ENCODE data around the gene ZFYVE27.

Gene ZFYVE27

DNA sequence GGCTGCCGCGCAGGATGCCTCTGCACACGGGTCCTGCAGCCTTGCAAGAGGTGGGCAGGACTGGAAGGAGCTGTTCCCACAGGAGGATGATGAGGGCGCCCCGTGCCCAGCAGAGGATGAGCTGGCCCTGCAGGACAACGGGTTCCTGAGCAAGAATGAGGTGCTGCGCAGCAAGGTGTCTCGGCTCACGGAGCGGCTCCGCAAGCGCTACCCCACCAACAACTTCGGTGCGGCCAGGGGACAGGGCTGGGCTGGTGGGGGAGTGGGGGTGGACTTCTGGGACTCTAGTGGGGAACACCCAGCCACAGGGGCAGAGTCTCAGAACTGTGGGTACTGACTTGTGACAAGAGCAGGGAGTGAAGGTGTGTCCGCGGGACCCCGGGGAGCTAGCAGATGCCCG lies 16.0 kb downstream of the ZFYVE27 start:
- no peaks in the 10 kb centered on the region for H3K4me1 ChIP-seq (ENCODE audit: control insufficient read depth, insufficient read depth, low read length, unreplicated experiment)
- H3K27me3 ChIP-seq (ENCODE audit: insufficient read depth, low read length) = no peaks in the 10 kb centered on the region
- no peak overlapping the region for H2AFZ ChIP-seq (ENCODE audit: low read length, unreplicated experiment)
- H3K27ac ChIP-seq (ENCODE audit: low read depth, low read length) = no peak overlapping the region
- H3K36me3 ChIP-seq (ENCODE audit: insufficient read depth, low read length) = peaks cover 27% of the 10 kb centered on the region; the same call in 1 of the 2 replicates
- H3K4me3 ChIP-seq (ENCODE audit: low read depth, low read length) = no peak overlapping the region
- H3K79me2 ChIP-seq (ENCODE audit: control insufficient read depth, insufficient read depth, low read length, unreplicated experiment) = no peaks in the 10 kb centered on the region

GRCh38 chr10:97754726-97755125 lies 17.8 kb downstream of the ZFYVE27 start:
- no peak overlapping the region for H3K4me3 ChIP-seq (ENCODE audit: low read depth, low read length)
- no peaks in the 10 kb centered on the region for H3K79me2 ChIP-seq (ENCODE audit: control insufficient read depth, insufficient read depth, low read length, unreplicated experiment)
- peaks cover 17% of the 10 kb centered on the region; the same call in 1 of the 2 replicates for H3K36me3 ChIP-seq (ENCODE audit: insufficient read depth, low read length)
- H3K27me3 ChIP-seq (ENCODE audit: insufficient read depth, low read length) = no peaks in the 10 kb centered on the region
- no peak overlapping the region for H3K27ac ChIP-seq (ENCODE audit: low read depth, low read length)
- H3K4me1 ChIP-seq (ENCODE audit: control insufficient read depth, insufficient read depth, low read length, unreplicated experiment) = no peaks in the 10 kb centered on the region
- H2AFZ ChIP-seq (ENCODE audit: low read length, unreplicated experiment) = no peak overlapping the region

DNA sequence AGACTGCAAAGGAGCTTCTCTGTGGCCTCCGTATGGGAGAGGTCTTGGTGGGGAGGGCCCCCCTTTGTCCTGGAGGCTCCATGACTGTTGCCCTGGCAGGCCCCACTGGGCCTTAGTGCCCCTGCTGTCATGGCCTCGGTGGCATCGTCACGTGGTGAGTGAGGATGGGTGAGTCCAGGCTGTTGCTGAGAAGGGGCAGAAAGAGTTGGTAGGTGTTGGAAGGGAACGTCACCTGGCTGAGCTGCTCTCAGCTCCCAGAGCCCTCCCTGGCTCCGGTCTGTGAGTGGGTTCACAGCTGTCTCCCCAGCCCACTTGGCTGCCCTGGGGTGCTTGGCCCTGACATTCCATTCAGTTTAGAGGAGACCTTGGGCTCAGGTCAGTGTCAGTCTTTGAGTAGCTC lies 18.8 kb downstream of the ZFYVE27 start:
- Histone ChIP-seq H3K27ac (ENCODE audit: low read depth, low read length) (no peak overlapping the region), H3K4me3 (ENCODE audit: low read depth, low read length) (no peak overlapping the region), H3K36me3 (ENCODE audit: insufficient read depth, low read length) (peaks cover 17% of the 10 kb centered on the region; the same call in 1 of the 2 replicates), H3K27me3 (ENCODE audit: insufficient read depth, low read length) (no peaks in the 10 kb centered on the region), H3K79me2 (ENCODE audit: control insufficient read depth, insufficient read depth, low read length, unreplicated experiment) (no peaks in the 10 kb centered on the region), H3K4me1 (ENCODE audit: control insufficient read depth, insufficient read depth, low read length, unreplicated experiment) (no peaks in the 10 kb centered on the region), H2AFZ (ENCODE audit: low read length, unreplicated experiment) (no peak overlapping the region)

DNA sequence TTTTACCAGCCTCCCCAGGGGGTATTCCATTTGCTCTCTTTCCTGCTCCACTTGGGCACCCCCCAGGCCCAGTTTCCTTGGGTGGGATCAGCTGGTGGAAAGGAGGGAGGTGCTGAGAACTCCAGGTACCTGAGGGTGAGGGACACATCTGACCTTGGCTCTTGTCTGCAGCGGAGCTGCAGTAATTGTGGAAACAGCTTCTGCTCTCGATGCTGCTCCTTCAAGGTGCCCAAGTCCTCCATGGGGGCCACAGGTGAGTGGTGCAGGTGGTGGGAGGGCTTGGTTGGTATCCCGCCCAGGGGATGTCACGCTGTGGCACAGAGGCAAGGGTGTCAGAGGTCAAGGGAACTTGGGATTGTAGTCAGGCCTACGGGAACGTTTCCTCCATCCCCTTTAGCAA lies 20.5 kb downstream of the ZFYVE27 start:
- H2AFZ ChIP-seq (ENCODE audit: low read length, unreplicated experiment) = no peak overlapping the region
- H3K4me1 ChIP-seq (ENCODE audit: control insufficient read depth, insufficient read depth, low read length, unreplicated experiment) = no peaks in the 10 kb centered on the region
- H3K27me3 ChIP-seq (ENCODE audit: insufficient read depth, low read length) = no peaks in the 10 kb centered on the region
- peaks cover 9% of the 10 kb centered on the region; the same call in 1 of the 2 replicates for H3K36me3 ChIP-seq (ENCODE audit: insufficient read depth, low read length)
- no peak overlapping the region for H3K27ac ChIP-seq (ENCODE audit: low read depth, low read length)
- H3K4me3 ChIP-seq (ENCODE audit: low read depth, low read length) = no peak overlapping the region
- no peaks in the 10 kb centered on the region for H3K79me2 ChIP-seq (ENCODE audit: control insufficient read depth, insufficient read depth, low read length, unreplicated experiment)

DNA sequence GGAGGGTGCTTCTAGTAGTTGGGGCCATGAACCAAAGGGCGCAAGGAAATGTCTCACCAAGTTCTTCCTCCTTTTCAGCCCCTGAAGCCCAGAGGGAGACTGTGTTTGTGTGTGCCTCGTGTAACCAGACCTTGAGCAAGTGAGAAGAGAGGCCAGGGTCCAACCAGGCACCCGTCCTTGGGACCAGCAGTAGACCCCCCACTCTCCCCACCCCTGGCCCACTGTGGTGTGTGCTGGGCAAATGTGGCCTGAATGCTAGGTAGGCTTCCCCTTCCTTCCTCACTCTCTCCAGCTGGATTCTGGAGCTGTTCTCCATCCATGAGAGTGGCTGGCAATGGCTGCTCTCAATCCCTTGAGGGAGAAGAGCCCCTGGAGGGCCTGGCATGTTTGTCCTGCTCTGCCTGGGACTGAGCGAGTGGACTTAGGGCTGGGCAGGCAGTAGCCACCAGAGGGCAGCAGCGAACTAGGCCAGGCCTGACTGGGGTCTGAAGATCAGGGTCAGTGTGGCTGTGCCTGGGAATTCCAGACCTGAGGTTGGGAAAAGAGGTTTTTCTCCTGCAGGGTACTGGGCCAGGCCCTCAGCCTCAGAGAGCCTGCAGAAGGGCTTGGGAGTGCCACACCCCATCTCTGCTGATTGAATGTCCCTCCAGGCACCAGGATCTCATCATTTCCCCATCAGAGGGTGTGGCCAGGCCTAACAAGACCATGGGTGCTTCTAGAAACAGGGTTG lies 22.4 kb downstream of the ZFYVE27 start:
- Histone ChIP-seq H3K4me3 (ENCODE audit: low read depth, low read length) (no peak overlapping the region), H2AFZ (ENCODE audit: low read length, unreplicated experiment) (no peak overlapping the region), H3K4me1 (ENCODE audit: control insufficient read depth, insufficient read depth, low read length, unreplicated experiment) (no peaks in the 10 kb centered on the region), H3K79me2 (ENCODE audit: control insufficient read depth, insufficient read depth, low read length, unreplicated experiment) (no peaks in the 10 kb centered on the region), H3K27me3 (ENCODE audit: insufficient read depth, low read length) (no peaks in the 10 kb centered on the region), H3K27ac (ENCODE audit: low read depth, low read length) (no peak overlapping the region), H3K36me3 (ENCODE audit: insufficient read depth, low read length) (peaks cover 4% of the 10 kb centered on the region; the same call in 1 of the 2 replicates)

- Histone ChIP-seq H3K4me1 (ENCODE audit: control insufficient read depth, insufficient read depth, low read length, unreplicated experiment) (no peaks in the 10 kb centered on the region), H3K4me3 (ENCODE audit: low read depth, low read length) (no peak overlapping the region), H3K36me3 (ENCODE audit: insufficient read depth, low read length) (no peaks in the 10 kb centered on the region)
These were observed 23.0 kb downstream of the ZFYVE27 start for GRCh38 chr10:97759946-97760345.

GRCh38 chr10:97760461-97761257 lies 23.7 kb downstream of the ZFYVE27 start:
- Histone ChIP-seq H3K4me3 (ENCODE audit: low read depth, low read length) (no peak overlapping the region), H2AFZ (ENCODE audit: low read length, unreplicated experiment) (no peak overlapping the region), H3K27ac (ENCODE audit: low read depth, low read length) (no peak overlapping the region), H3K79me2 (ENCODE audit: control insufficient read depth, insufficient read depth, low read length, unreplicated experiment) (no peaks in the 10 kb centered on the region), H3K27me3 (ENCODE audit: insufficient read depth, low read length) (no peaks in the 10 kb centered on the region), H3K4me1 (ENCODE audit: control insufficient read depth, insufficient read depth, low read length, unreplicated experiment) (no peaks in the 10 kb centered on the region), H3K36me3 (ENCODE audit: insufficient read depth, low read length) (no peaks in the 10 kb centered on the region)

More at GRCh38 chr10:97759946-97760345, 23.0 kb downstream of the ZFYVE27 start:
- Histone ChIP-seq H3K27ac (ENCODE audit: low read depth, low read length) (no peak overlapping the region), H3K27me3 (ENCODE audit: insufficient read depth, low read length) (no peaks in the 10 kb centered on the region), H2AFZ (ENCODE audit: low read length, unreplicated experiment) (no peak overlapping the region), H3K79me2 (ENCODE audit: control insufficient read depth, insufficient read depth, low read length, unreplicated experiment) (no peaks in the 10 kb centered on the region)

DNA sequence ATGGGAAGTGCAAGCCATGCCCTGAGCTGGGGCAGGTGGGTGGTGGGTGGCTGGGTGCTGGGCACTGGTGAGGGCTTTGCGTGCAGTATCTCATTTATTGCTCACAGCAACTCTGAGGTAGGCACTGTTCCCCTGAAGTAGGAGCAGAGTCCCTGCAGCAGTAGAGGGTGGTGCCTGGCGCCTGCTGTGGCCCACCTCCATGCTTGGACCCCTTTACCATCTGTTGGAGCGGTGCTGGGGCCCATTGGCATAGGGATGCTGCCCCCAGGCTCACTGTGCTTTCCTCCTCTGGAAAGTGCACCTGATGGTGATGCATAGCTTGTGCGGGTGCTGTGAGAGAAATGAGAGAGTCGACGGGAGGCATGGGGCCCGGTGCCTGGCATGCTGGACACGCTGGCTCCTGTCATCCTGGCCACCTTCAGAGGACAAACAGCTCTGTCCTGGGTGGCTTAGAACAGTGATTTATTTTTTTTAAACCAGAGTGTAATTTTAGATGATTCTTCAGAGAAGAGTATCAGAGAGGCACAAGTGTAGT lies 24.5 kb downstream of the ZFYVE27 start:
- no peaks in the 10 kb centered on the region for H3K4me1 ChIP-seq (ENCODE audit: control insufficient read depth, insufficient read depth, low read length, unreplicated experiment)
- no peaks in the 10 kb centered on the region for H3K79me2 ChIP-seq (ENCODE audit: control insufficient read depth, insufficient read depth, low read length, unreplicated experiment)
- H3K36me3 ChIP-seq (ENCODE audit: insufficient read depth, low read length) = no peaks in the 10 kb centered on the region
- no peaks in the 10 kb centered on the region for H3K27me3 ChIP-seq (ENCODE audit: insufficient read depth, low read length)
- no peak overlapping the region for H3K4me3 ChIP-seq (ENCODE audit: low read depth, low read length)
- no peak overlapping the region for H3K27ac ChIP-seq (ENCODE audit: low read depth, low read length)
- no peak overlapping the region for H2AFZ ChIP-seq (ENCODE audit: low read length, unreplicated experiment)

DNA sequence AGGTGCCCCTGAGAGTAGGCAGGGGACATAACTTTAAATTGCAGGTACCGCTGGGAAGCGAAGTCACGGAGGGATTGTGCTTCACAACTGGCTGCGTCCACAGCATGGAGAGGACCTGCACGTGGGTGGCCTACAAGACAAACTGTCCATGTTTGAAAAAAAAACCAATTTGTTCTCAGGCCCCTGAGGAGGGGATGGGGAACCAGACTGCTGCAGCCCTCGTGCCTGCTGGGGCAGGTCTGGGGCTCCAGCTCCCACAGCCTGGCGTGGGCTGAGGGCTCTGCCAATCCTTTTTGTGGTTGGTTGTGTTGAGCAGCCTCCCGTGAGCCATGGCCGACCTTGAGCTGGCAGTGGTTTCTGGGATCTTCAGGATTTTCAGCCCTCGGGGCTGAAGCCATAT lies 25.1 kb downstream of the ZFYVE27 start:
- no peak overlapping the region for H2AFZ ChIP-seq (ENCODE audit: low read length, unreplicated experiment)
- H3K79me2 ChIP-seq (ENCODE audit: control insufficient read depth, insufficient read depth, low read length, unreplicated experiment) = no peaks in the 10 kb centered on the region
- H3K27ac ChIP-seq (ENCODE audit: low read depth, low read length) = no peak overlapping the region
- no peak overlapping the region for H3K4me3 ChIP-seq (ENCODE audit: low read depth, low read length)
- no peaks in the 10 kb centered on the region for H3K36me3 ChIP-seq (ENCODE audit: insufficient read depth, low read length)
- H3K27me3 ChIP-seq (ENCODE audit: insufficient read depth, low read length) = no peaks in the 10 kb centered on the region
- H3K4me1 ChIP-seq (ENCODE audit: control insufficient read depth, insufficient read depth, low read length, unreplicated experiment) = no peaks in the 10 kb centered on the region

DNA sequence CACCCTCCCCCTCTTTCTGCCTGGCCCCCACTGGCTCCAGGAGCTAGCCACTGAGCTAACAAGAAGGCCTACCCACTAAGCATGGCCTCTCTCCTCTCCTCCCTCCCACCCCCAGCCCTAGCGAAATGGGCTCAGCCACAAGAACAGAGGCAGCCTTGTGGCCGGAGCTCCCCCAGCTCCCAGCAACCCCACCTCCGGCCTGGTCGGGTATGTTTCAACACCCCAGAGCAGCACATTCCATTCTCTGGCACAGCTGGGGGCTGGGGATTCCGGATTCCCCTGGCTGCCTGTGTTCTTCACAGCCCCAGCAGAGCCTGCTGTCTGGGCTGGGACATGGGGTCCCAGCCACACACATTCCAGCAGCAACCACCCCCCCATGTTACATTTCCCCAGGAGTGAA lies 25.9 kb downstream of the ZFYVE27 start:
- Histone ChIP-seq H3K4me1 (ENCODE audit: control insufficient read depth, insufficient read depth, low read length, unreplicated experiment) (no peaks in the 10 kb centered on the region), H3K27ac (ENCODE audit: low read depth, low read length) (no peak overlapping the region), H3K4me3 (ENCODE audit: low read depth, low read length) (no peak overlapping the region), H3K27me3 (ENCODE audit: insufficient read depth, low read length) (no peaks in the 10 kb centered on the region), H3K79me2 (ENCODE audit: control insufficient read depth, insufficient read depth, low read length, unreplicated experiment) (no peaks in the 10 kb centered on the region), H3K36me3 (ENCODE audit: insufficient read depth, low read length) (no peaks in the 10 kb centered on the region), H2AFZ (ENCODE audit: low read length, unreplicated experiment) (no peak overlapping the region)

Data from ACC112 (cell line).